Embryonic facial prominence (tissue), 1 donor: ENCODE measurements around the gene HLA-DQB1.
"Not testable (repeated sequence)": the region's sequence is repeated elsewhere in the genome, so short reads cannot be mapped to it uniquely, and the experiment has no call there.

Experiments
- DNase-seq: peaks from one replicate; pipeline ENCODE4 v3.0.0-alpha.2; 2016; ENCODE audit errors: extremely low spot score

Gene HLA-DQB1

GRCh38 chr6:32662836-32663235 is 3.6 kb downstream of the HLA-DQB1 start:
- DNase-seq, result no peak

GRCh38 chr6:32662099-32662498 is 4.4 kb downstream of the HLA-DQB1 start:
- no peak for DNase-seq

DNA sequence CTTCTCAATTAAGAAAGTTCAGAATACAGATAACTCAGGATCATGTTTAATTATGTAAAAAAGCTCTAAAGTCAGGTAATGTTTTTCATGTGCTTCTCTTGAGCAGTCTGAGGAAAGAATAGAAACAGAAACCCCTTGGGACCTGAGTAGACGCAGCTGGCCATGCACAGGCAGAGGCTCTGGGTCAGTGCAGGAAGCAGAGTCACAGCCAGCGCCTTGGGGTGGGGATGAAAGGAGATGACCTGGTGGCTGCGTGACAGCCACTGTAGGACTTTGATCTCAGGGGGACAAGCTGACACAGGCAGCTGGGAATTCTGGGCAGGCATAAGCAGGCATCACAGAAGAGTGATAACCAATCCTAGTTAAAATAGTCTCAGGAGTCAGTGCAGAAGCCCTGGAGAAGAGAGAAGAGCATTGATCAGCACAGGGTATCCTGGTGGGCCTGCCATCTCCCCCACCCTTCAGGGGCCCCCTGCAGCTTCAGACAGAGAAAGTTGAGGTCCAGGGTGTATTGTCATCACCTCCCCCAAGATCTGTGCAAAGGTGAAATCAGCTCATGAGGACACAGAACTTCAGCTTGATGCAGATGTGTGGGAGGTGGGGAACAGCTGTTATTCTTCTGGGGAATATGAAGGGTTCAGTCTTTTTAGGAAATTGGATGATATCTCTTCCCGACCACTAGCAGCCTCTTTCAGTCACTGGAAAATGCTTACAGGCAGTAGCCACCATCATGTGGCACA is 6.4 kb downstream of the HLA-DQB1 start:
- DNase-seq, result no peak

- no peak for DNase-seq
Observed at GRCh38 chr6:32658268-32658897, 8.1 kb downstream of the HLA-DQB1 start.

DNA sequence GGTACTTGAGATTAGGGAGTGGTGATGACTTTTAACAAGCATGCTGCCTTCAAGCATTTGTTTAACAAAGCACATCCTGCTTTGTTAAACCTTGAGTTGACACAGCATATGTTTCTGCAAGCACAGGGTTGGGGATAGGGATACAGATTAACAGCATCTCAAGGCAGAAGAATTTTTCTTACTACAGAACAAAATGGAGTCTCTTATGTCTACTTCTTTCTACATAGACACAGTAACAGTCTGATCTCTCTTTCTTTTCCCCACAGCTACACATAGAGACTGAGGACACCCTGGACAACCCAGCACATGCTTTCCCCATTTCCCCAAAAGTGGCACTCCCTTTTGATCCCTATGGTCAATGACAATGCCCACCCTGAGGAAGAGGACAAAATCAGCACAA is 8.6 kb downstream of the HLA-DQB1 start:
- not testable (repeated sequence) for DNase-seq

GRCh38 chr6:32657329-32657728 is 9.1 kb downstream of the HLA-DQB1 start:
- DNase-seq, result not testable (repeated sequence)

- no peak for DNase-seq
Observed at GRCh38 chr6:32655203-32655710, 11.2 kb downstream of the HLA-DQB1 start.

DNA sequence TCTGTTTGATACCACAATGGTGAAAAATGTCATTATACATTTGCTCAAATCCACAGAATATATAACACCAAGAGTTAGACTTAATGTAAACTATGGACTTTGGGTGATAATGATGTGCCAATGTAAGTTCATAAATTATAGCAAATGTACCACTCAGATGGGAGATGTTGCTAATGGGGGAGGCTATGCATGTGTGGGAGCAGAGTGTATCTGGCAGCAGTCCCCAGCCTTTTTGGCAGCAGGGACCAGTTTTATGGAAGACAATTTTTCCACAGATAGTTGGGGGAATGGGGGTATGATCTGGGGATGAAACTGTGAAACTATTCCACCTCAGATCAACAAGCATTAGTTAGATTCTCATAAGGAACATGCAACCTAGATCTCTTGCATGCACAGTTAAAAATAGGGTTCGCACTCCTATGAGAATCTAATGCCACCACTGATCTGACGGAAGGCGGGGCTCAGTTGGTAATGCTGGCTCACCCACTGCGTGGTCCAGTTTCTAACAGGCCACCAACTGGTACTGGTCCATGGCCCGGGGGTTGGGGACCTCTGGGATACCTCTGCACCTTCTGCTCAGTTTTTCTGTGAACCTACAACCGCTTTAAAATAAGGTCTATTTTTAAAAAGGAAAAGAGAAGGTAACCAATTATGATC is 21.3 kb downstream of the HLA-DQB1 start:
- DNase-seq, result no peak

- no peak for DNase-seq
Observed at GRCh38 chr6:32643904-32644303, 22.6 kb downstream of the HLA-DQB1 start.

- no peak for DNase-seq
Observed at GRCh38 chr6:32642720-32643106, 23.7 kb downstream of the HLA-DQB1 start.

- not testable (repeated sequence) for DNase-seq
Observed at GRCh38 chr6:32641785-32642719, 24.4 kb downstream of the HLA-DQB1 start.

DNA sequence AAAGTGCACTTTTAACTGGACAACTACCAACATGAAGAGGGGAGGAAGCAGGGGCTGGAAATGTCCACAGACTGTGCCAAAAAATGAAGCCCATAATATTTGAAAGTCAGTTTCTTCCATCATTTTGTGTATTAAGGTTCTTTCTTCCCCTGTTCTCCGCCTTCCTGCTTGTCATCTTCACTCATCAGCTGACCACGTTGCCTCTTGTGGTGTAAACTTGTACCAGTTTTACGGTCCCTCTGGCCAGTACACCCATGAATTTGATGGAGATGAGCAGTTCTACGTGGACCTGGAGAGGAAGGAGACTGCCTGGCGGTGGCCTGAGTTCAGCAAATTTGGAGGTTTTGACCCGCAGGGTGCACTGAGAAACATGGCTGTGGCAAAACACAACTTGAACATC is 25.3 kb downstream of the HLA-DQB1 start:
- DNase-seq, result no peak

DNA sequence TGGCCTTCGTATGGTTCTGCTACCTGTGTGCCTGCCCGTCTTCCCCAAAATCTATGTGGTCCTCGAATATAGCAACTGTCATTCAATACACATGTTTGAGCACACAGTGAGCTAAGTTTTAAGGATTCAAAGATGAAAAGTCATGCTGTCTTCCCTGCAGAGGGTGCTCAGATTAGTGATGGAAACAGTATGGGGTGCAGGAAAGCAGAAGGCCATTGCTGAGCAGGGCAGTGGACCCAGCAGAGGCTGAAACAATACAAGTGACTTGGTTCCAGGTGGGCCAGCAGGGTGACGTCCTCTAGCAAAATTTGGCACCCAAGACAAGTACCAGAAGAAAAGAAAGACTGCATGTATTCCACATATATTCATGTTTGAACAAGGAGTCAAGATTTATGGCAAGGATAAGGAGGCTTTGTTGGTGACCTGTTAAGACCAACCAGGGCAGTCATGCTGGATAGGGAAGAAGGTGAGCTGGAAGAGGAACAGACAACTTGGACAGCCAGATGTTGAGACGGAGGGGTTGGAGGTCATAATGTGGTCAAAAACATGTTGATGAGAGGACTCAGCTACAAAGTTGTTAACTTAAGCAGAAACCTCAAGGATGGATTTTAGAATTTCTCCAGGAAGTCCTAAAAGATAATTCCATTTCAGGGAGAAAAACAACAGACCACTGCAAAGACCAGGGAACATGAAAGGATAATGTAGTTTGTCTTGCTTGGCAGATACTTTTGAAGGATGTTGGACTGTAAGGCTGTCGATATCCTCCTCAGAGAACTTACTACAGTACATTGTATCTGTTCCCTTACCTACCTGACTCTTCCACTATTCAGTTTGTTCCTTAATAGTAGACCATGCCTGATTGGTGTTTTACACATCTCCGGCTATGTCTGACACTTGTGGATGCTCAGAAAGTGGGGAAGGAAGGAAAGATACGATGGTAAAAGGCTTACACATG is 26.7 kb downstream of the HLA-DQB1 start:
- no peak for DNase-seq

DNA sequence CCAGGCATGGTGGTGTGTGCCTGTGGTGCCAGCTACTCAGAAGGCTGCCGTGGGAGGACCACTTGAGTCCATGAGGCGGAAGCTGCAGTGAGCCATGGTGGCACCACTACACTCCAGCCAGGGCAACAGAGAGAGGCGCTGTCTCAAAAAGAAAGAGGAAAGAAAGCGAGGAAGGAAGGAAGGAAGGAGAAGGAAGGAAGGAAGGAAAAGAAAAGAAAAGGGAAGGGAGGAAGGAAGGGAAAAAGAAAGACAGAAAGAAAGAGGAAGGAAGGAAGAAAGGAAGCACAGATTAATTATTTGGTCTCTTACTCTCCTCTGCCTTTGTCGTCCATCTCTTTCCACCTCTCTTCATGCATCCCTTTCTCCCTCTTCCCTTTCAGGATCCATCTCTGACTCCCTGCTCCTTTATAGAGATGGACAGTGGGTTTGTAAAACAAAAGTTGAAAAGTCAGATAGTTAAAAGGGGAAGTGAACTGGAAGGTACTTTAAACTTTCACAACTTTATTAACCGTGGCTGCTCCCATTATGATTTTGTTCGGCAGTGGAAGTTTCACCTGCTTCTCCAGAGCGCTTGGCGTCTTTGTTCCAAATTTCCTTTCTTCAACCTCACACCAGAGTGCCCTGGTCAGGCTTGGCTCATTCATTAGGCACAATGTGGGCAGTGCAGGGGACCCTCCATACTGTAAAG is 27.8 kb downstream of the HLA-DQB1 start:
- no peak for DNase-seq

GRCh38 chr6:32637883-32638282 is 28.6 kb downstream of the HLA-DQB1 start:
- DNase-seq, result no peak

DNA sequence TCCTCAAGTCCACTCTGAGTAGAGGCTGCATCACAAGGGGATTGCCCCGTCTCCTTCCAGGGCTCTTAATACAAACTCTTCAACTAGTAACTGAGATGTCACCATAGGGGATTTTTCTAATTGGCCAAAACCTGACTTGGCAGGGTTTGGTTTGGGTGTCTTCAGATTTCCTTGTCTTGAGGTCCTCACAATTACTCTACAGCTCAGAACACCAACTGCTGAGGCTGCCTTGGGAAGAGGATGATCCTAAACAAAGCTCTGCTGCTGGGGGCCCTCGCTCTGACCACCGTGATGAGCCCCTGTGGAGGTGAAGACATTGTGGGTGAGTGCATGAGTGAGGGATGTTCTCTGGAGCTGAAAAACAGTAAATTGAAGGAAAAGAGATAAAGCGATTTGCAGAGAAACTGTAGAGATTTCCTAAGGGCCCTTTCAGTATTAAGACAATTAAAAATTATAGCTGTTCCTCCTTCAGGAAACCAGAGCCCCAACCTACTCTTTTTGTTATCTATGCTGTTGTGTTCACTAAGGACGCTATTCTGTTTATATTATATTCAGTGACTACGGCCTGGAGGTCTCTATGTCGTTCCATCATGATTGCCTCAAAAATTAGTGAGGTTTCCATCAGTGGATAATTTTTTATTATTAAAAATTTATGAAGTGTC is 29.1 kb downstream of the HLA-DQB1 start, which contains the start of gene HLA-DQA1:
HLA-DQA1 (plus strand) TSS at position 188 of the 662 bp plus-strand sequence; CDS start at position 241, 53 bp downstream.
- no peak for DNase-seq

DNA sequence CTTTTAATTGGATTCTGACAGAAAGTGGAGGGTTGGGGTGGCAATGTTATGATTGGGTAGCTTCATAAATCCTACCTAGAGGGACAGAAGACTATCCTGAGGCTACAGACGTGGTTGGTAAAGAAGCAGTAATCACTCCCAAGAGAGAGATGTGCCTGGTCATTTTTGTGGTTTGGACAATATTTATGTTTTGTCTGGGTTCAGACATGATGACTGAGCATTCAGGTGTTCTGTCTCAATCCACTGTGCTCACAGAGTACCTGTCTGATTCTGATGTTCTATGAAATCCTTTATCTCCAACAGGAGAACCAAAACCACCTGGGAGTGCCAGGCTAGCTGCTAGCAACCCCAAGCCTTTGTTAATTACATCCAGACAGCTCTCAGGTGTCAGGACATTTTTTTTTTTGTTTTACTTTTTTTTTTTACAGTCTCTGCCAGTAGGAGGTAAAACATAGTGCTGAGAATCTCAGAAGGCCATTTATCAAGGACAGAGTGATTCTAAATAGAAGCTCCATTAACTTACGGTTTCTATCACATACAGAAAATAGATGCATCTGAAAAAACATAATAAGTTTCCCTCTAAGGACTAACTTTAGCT is 30.8 kb downstream of the HLA-DQB1 start:
- DNase-seq, result no peak

DNA sequence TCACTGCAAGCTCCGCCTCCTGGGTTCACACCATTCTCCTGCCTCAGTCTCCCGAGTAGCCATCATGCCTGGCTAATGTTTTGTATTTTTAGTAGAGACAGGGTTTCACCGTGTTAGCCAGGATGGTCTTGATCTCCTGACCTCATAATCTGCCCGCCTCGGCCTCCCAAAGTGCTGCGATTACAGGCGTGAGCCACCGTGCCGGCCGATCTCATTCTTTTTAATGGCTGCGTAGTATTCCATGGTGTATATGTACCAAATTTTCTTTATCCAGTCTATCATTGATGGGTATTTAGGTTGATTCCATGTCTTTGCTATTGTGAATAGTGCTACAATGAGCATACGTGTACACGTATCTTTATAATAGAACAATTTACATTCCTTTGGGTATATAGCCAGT is 36.7 kb downstream of the HLA-DQB1 start:
- DNase-seq, result not testable (repeated sequence)

GRCh38 chr6:32627831-32628230 is 38.6 kb downstream of the HLA-DQB1 start:
- no peak for DNase-seq
